Skeletal muscle tissue (tissue), 4 donors: ENCODE measurements around the gene MMP14. TPM values are rescaled to one million over a fixed set of nuclear protein-coding genes. Genes with fewer than 3 reads are reported as not detected.

Experiments
- H3K27ac ChIP-seq: one replicate; pipeline ENCODE4 v1.7.0; 2013; ENCODE audit warnings: mild to moderate bottlenecking, low read depth, low read length, inconsistent platforms
- H3K27me3 ChIP-seq, 3 donors: one replicate each; pipeline ENCODE4 v1.7.0; 2013; ENCODE audit warnings: low read length in 3 of 3; ENCODE audit not compliant: control insufficient read depth in 3 of 3, insufficient read depth in 3 of 3
- H3K36me3 ChIP-seq, 3 donors: one replicate each; pipeline ENCODE4 v1.7.0; 2013; ENCODE audit warnings: low read length in 3 of 3; ENCODE audit not compliant: control insufficient read depth in 3 of 3, insufficient read depth in 3 of 3
- H3K4me1 ChIP-seq, 3 donors: one replicate each; pipeline ENCODE4 v1.7.0; 2013; ENCODE audit warnings: low read length in 3 of 3, mild to moderate bottlenecking in 3 of 3; ENCODE audit not compliant: control insufficient read depth in 3 of 3, insufficient read depth in 3 of 3
- H3K4me3 ChIP-seq, 3 donors: one replicate each; pipeline ENCODE4 v1.7.0; 2013; ENCODE audit warnings: low read length in 3 of 3
- H3K9ac ChIP-seq, 3 donors: one replicate each; pipeline ENCODE4 v1.7.0; 2013; ENCODE audit warnings: low read length in 3 of 3, mild to moderate bottlenecking in 3 of 3, moderate library complexity in 2 of 3, low read depth in 1 of 3
- H3K9me3 ChIP-seq, 3 donors: one replicate each; pipeline ENCODE4 v1.7.0; 2013; ENCODE audit warnings: low read length in 3 of 3; ENCODE audit not compliant: control insufficient read depth in 3 of 3
- total RNA-seq: library from RNA; depleted of rRNA; stranded (reverse); fragments of >200 nt; gene quantifications from one replicate; pipeline ENCODE4 v1.2.3, GENCODE V29; 2014
- donor health status: Osteomylitis.

Gene MMP14
- total RNA-seq, 1 donor from 2014 or later: 96.0 TPM

- Histone ChIP-seq H3K9ac (no peak overlapping the region), H3K27me3 (peaks cover 0 to 3% (median 0%) of the 10 kb centered on the region in 3 donors), H3K36me3 (no peaks in the 10 kb centered on the region), H3K4me1 (peaks cover 0 to 6% (median 4%) of the 10 kb centered on the region in 3 donors), H3K27ac (no peak overlapping the region), H3K9me3 (no peaks in the 10 kb centered on the region), H3K4me3 (no peak overlapping the region)
Observed at GRCh38 chr14:22813145-22813544, 23.2 kb upstream of the MMP14 start.

DNA sequence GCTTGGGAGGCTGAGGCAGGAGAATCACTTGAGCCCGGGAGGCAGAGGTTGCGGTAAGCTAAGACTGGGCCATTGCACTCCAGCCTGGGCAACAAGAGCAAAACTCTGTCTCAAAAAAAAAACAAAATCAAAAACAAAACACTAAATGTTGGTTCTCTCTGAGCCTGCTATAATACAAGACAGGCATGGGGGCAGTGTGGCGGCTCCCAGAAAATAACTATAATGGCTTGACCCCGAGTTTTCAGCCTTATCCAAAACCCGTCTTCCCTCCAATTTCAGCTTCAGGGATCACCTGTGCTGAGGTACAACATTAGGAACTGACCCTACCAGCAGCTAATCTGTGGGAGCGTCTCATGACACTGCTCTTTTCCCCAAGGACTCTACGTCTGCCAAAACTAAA lies 22.0 kb upstream of the MMP14 start:
- Histone ChIP-seq H3K4me3 (peak overlapping the region in 1 of 3 donors; percentile 10), H3K4me1 (peaks cover 3 to 8% (median 6%) of the 10 kb centered on the region in 3 donors), H3K36me3 (no peaks in the 10 kb centered on the region), H3K27ac (no peak overlapping the region), H3K9ac (no peak overlapping the region), H3K9me3 (no peaks in the 10 kb centered on the region), H3K27me3 (peaks cover 0 to 3% (median 0%) of the 10 kb centered on the region in 3 donors)

DNA sequence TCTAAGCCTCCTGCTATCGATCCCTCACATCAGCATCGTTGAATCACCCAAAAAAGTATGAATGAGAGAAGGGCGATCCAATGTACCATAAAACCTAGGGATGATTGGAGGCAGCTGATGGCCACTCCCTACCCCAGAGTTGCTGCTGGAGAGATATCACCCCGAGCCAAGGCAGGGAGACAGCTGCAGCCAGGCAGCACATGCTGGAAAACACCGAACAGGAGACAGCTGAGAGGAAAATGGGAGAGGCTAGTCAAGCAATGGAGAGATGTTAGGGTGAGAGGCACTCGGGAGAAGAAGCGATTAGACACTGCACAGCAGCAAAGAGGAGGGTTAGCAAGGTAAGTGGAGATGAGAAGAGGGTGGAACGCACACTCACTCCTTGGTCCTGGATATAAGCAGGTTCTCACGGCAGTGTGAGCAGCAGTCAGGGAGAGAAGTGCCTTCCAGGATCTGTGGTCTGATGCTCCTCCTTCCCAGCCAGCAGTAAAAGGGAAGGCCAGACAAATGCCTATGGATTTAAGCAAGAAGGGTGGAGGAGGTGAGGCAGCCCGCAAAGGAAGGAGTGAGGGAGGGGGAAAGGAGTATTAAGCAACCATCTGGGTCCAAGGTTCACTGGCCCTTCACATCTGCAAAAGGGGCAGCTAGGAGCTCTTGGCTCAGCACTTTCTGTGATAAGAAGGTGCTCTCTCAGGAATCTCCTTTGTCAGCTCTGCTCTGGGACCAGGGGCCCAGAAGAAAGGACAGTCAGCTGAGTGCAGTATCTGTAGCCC lies 21.3 kb upstream of the MMP14 start, which contains the start of gene SLC7A7:
SLC7A7 (minus strand) TSS at position 495 of the 773 bp plus-strand sequence. CDS start 2,037 bp downstream, outside the sequence.
- H3K4me3 ChIP-seq: peak within 1 kb of the TSS in 2 of 3 donors; percentile 10 to 40
- H3K36me3 ChIP-seq: no peaks in the 10 kb centered on the region
- H3K9ac ChIP-seq: peak within 1 kb of the TSS in 1 of 3 donors; percentile 43
- no peaks in the 10 kb centered on the region for H3K9me3 ChIP-seq
- H3K27ac ChIP-seq: peak within 1 kb of the TSS; percentile 30
- peaks cover 6 to 12% (median 10%) of the 10 kb centered on the region in 3 donors for H3K4me1 ChIP-seq
- peaks cover 0 to 7% (median 0%) of the 10 kb centered on the region in 3 donors for H3K27me3 ChIP-seq

- no peaks in the 10 kb centered on the region for H3K36me3 ChIP-seq
- peak overlapping the region in 1 of 3 donors; percentile 45 for H3K9ac ChIP-seq
- peaks cover 13 to 17% (median 14%) of the 10 kb centered on the region in 3 donors for H3K4me1 ChIP-seq
- H3K27me3 ChIP-seq: peaks cover 0 to 7% (median 4%) of the 10 kb centered on the region in 3 donors
- peak overlapping the region; percentile 27 for H3K27ac ChIP-seq
- peak overlapping the region in 2 of 3 donors; percentile 49 to 70 for H3K4me3 ChIP-seq
- H3K9me3 ChIP-seq: no peaks in the 10 kb centered on the region
Observed at GRCh38 chr14:22819151-22819988, 17.0 kb upstream of the MMP14 start.

- H3K27ac ChIP-seq: no peak overlapping the region
- H3K4me3 ChIP-seq: no peak overlapping the region
Observed at GRCh38 chr14:22820731-22821130, 15.7 kb upstream of the MMP14 start.

DNA sequence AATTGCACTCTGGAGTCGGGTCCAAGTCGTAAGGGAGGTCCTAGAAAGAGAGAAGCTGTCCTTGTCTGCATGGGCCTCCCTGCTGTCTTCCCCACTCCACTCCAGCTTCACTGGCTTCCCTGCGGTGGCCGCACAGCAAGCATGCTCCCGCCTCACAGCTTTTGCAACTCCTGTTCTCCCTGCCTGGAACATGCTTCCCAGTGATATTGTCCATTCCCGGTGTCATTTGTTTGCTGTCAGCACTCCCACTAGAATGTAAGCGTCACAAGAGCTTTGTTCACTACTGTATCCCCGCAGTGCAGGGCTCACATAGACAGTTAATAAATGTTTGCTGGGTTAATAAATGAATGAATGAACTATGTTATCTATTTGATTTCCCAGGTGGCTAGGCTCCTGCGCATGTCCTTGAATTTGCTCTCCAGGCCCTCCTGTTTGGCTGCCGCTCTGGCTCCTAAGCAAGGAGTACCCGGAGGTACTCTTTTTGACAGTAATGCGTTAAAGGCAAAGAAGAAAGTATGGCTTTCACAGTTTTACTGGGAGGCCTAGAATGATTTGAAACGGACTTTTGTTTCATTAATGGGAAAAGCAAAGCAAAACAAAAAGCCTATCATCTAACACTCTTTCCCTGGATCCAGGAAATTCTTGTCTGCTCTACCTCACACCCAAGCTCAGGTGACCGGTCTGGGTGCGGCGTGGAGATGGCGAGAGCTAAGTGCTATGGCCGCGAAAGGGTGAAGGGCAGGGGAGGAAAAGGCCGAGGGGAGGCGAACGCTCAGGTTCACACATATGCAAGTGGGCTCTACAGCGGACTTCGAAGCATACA lies 15.0 kb upstream of the MMP14 start:
- no peak overlapping the region for H3K27ac ChIP-seq
- no peaks in the 10 kb centered on the region for H3K9me3 ChIP-seq
- peaks cover 12 to 14% (median 13%) of the 10 kb centered on the region in 3 donors for H3K4me1 ChIP-seq
- peaks cover 0 to 4% (median 4%) of the 10 kb centered on the region in 3 donors for H3K27me3 ChIP-seq
- H3K9ac ChIP-seq: no peak overlapping the region
- no peak overlapping the region for H3K4me3 ChIP-seq
- no peaks in the 10 kb centered on the region for H3K36me3 ChIP-seq

More at GRCh38 chr14:22820731-22821130, 15.7 kb upstream of the MMP14 start:
- Histone ChIP-seq H3K27me3 (peaks cover 0 to 4% (median 4%) of the 10 kb centered on the region in 3 donors), H3K9ac (no peak overlapping the region), H3K36me3 (no peaks in the 10 kb centered on the region), H3K9me3 (no peaks in the 10 kb centered on the region), H3K4me1 (peaks cover 12 to 14% (median 13%) of the 10 kb centered on the region in 3 donors)

GRCh38 chr14:22822016-22822570 lies 14.3 kb upstream of the MMP14 start:
- Histone ChIP-seq H3K27ac (no peak overlapping the region), H3K27me3 (peaks cover 0 to 4% (median 4%) of the 10 kb centered on the region in 3 donors), H3K36me3 (no peaks in the 10 kb centered on the region), H3K9me3 (no peaks in the 10 kb centered on the region), H3K4me1 (peaks cover 12 to 14% (median 13%) of the 10 kb centered on the region in 3 donors), H3K9ac (peak overlapping the region in 1 of 3 donors; percentile 40), H3K4me3 (peak overlapping the region in 1 of 3 donors; percentile 38)

GRCh38 chr14:22822571-22823098 lies 13.8 kb upstream of the MMP14 start:
- Histone ChIP-seq H3K9me3 (no peaks in the 10 kb centered on the region), H3K27ac (no peak overlapping the region), H3K27me3 (peaks cover 0 to 4% (median 4%) of the 10 kb centered on the region in 3 donors), H3K4me3 (peak overlapping the region in 2 of 3 donors; percentile 31 to 62), H3K9ac (peak overlapping the region in 2 of 3 donors; percentile 5 to 40), H3K4me1 (peaks cover 12 to 14% (median 13%) of the 10 kb centered on the region in 3 donors), H3K36me3 (no peaks in the 10 kb centered on the region)
